Pulmonary artery endothelial cell (primary cell): ENCODE measurements around the gene LONRF2. TPM values are rescaled to one million over a fixed set of nuclear protein-coding genes. Genes with fewer than 3 reads are reported as not detected.

ENCODE experiments used
- DNase-seq: peaks from one replicate; pipeline ENCODE4 v3.0.0-alpha.2; 2011; ENCODE audit warnings: low read depth, low spot score
- total RNA-seq: library from RNA; depleted of rRNA; stranded (reverse); fragments of >200 nt; gene quantifications from 2 replicates; pipeline ENCODE4 v1.2.3, GENCODE V29; 2014

Gene LONRF2
- total RNA-seq, 1 donor from 2014 or later, result not detected

- DNase-seq, result no peak
Measured at GRCh38 chr2:100276716-100277115, 45.6 kb downstream of the LONRF2 start.

GRCh38 chr2:100275200-100275589, 47.1 kb downstream of the LONRF2 start:
- no peak for DNase-seq

- DNase-seq, result no peak
Measured at GRCh38 chr2:100274566-100275199, 47.6 kb downstream of the LONRF2 start.

GRCh38 chr2:100274076-100274475, 48.2 kb downstream of the LONRF2 start:
- DNase-seq, result no peak

GRCh38 chr2:100273387-100273786, 48.9 kb downstream of the LONRF2 start:
- DNase-seq, result no peak

GRCh38 chr2:100272841-100273329, 49.4 kb downstream of the LONRF2 start:
- no peak for DNase-seq

- DNase-seq, result no peak
Measured at GRCh38 chr2:100271210-100271609, 51.1 kb downstream of the LONRF2 start.

GRCh38 chr2:100270381-100271146, 51.7 kb downstream of the LONRF2 start:
- no peak for DNase-seq

- DNase-seq, result no peak
Measured at GRCh38 chr2:100269889-100270288, 52.4 kb downstream of the LONRF2 start.

- no peak for DNase-seq
Measured at GRCh38 chr2:100268986-100269385, 53.3 kb downstream of the LONRF2 start.

GRCh38 chr2:100267751-100268150, 54.5 kb downstream of the LONRF2 start:
- no peak for DNase-seq

GRCh38 chr2:100266126-100266525, 56.2 kb downstream of the LONRF2 start:
- DNase-seq, result no peak

GRCh38 chr2:100265226-100265625, 57.1 kb downstream of the LONRF2 start:
- no peak for DNase-seq

- DNase-seq, result no peak
Measured at GRCh38 chr2:100264651-100265050, 57.6 kb downstream of the LONRF2 start.

GRCh38 chr2:100264121-100264520, 58.2 kb downstream of the LONRF2 start:
- no peak for DNase-seq

- DNase-seq, result no peak
Measured at GRCh38 chr2:100262555-100263320, 59.6 kb downstream of the LONRF2 start.

GRCh38 chr2:100262046-100262445, 60.3 kb downstream of the LONRF2 start:
- no peak for DNase-seq

- no peak for DNase-seq
Measured at GRCh38 chr2:100260712-100261620, 61.3 kb downstream of the LONRF2 start.

GRCh38 chr2:100259106-100259505, 63.2 kb downstream of the LONRF2 start:
- DNase-seq, result no peak

- DNase-seq, result no peak
Measured at GRCh38 chr2:100257939-100258338, 64.4 kb downstream of the LONRF2 start.

GRCh38 chr2:100256849-100257248, 65.5 kb downstream of the LONRF2 start:
- no peak for DNase-seq
